BE2C (cell line): Measurements from ENCODE around the gene TMOD2.
A peak's percentile ranks its signal among the peaks of the same experiment; 100 is the strongest.

Experiments
- DNase-seq: peaks from one replicate; pipeline ENCODE4 v3.0.0-alpha.2; 2020
- H3K27me3 ChIP-seq: fragments of 250-450 bp; sonication (Bioruptor Pico); 2 replicates; pipeline ENCODE4 v1.5.1; 2020; ENCODE audit warnings: mild to moderate bottlenecking
- H3K36me3 ChIP-seq: fragments of 250-450 bp; sonication (Bioruptor Pico); 2 replicates; pipeline ENCODE4 v1.5.1; 2020; ENCODE audit warnings: mild to moderate bottlenecking
- H3K4me1 ChIP-seq: fragments of 250-450 bp; sonication (Bioruptor Pico); 2 replicates; pipeline ENCODE4 v1.5.1; 2020
- H3K4me3 ChIP-seq: 2 replicates; pipeline ENCODE4 v1.5.1; 2011; ENCODE audit warnings: low read depth, low read length
- H3K9me3 ChIP-seq: fragments of 250-450 bp; sonication (Bioruptor Pico); 2 replicates; pipeline ENCODE4 v1.5.1; 2020
- TF ChIP-seq, protein P1 (sequence below): IDR thresholded peaks from 2 replicates; pipeline ENCODE4 v1.5.1; 2012; ENCODE audit warnings: mild to moderate bottlenecking, low read depth, low read length

TMOD2 gene

DNA sequence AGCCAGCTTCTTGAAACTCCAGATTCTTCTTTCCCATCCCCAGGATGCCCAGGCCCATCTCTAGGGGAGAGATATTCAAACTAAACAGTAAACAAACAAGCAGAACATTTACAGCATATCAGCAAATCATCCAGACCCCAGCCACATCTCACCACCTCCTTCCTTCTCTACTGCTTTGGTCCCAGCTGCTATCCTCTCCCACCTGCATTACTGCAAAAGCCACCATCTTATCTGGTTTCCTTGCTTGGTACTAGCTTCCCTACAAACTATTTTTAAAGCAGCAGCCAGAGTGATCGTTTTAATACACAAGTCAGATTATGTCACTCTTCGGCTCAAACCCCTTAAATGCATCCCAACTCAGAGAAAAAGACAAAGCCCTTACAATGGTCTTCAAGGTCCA, 18.8 kb upstream of the TMOD2 start:
- Histone ChIP-seq H3K36me3 (peaks cover 14% of the 10 kb centered on the region), H3K9me3 (no peaks in the 10 kb centered on the region), H3K4me3 (no peak overlapping the region), H3K4me1 (peaks cover 35% of the 10 kb centered on the region), H3K27me3 (no peaks in the 10 kb centered on the region)
- TF ChIP-seq, protein P1, sequence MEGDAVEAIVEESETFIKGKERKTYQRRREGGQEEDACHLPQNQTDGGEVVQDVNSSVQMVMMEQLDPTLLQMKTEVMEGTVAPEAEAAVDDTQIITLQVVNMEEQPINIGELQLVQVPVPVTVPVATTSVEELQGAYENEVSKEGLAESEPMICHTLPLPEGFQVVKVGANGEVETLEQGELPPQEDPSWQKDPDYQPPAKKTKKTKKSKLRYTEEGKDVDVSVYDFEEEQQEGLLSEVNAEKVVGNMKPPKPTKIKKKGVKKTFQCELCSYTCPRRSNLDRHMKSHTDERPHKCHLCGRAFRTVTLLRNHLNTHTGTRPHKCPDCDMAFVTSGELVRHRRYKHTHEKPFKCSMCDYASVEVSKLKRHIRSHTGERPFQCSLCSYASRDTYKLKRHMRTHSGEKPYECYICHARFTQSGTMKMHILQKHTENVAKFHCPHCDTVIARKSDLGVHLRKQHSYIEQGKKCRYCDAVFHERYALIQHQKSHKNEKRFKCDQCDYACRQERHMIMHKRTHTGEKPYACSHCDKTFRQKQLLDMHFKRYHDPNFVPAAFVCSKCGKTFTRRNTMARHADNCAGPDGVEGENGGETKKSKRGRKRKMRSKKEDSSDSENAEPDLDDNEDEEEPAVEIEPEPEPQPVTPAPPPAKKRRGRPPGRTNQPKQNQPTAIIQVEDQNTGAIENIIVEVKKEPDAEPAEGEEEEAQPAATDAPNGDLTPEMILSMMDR = no peak
- no peak for DNase-seq

DNA sequence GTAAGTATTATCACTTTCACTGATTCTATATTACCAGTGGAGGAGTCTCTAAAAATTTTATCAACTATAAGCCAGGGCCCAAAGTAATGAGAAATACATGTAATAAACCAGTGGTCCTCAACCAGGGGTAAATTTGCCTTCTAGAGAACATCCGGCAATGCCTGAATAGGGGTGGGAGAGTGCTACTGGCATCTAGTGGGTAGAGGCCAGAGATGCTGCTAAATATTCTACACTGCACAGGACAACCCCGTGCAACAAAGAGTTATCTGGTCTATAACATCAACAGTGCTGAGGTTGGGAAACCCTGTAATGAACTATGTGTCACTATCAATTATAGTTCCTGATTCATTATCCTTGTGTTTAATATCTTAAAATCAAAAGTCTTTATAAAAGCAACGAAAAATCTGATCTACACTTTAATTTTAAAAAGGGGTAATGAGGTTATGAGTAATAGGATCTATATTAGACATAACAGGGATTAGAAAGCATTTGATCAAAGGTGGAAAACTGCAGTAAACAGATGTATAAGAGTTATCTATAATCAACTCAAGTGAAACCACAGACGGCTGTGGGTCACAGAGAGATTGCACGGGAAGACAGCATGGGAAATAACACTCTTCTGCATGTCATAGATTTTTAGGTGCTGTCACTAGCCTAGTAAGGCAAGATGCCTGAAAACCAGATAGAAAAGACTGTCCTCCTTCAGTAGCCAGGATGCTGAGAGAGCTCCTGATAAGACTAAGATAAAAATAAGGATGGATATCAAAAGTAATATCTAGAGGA, 16.0 kb upstream of the TMOD2 start:
- H3K4me3 ChIP-seq = peak overlapping the region; percentile 80
- H3K4me1 ChIP-seq = peaks cover 29% of the 10 kb centered on the region
- peaks cover 9% of the 10 kb centered on the region for H3K36me3 ChIP-seq
- H3K9me3 ChIP-seq = no peaks in the 10 kb centered on the region
- no peaks in the 10 kb centered on the region for H3K27me3 ChIP-seq
- TF ChIP-seq, protein P1 = peak; percentile 73
- peak; percentile 55 for DNase-seq

DNA sequence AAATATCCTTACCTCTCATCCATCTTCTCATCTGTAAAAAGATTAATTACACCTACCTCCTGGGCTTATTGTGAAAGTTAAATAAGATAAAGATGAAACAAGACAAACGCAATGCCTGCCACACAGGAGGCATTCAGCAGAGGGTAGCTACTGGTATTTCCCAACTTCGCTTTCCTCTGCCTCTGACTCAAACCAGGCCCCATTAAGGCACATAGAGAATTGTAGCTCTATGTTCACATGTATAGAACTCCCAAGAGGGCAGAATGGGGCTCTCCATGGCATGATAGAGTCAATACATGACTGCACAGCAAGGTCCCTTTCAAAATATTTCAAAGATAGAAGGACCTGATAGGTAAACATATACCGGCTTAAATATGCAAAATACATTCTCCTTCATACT, 15.3 kb upstream of the TMOD2 start:
- no peaks in the 10 kb centered on the region for H3K9me3 ChIP-seq
- H3K36me3 ChIP-seq = peaks cover 5% of the 10 kb centered on the region
- peak overlapping the region; percentile 80 for H3K4me3 ChIP-seq
- H3K27me3 ChIP-seq = no peaks in the 10 kb centered on the region
- DNase-seq = peak; percentile 39
- peaks cover 25% of the 10 kb centered on the region for H3K4me1 ChIP-seq
- TF ChIP-seq, protein P1 = no peak

DNA sequence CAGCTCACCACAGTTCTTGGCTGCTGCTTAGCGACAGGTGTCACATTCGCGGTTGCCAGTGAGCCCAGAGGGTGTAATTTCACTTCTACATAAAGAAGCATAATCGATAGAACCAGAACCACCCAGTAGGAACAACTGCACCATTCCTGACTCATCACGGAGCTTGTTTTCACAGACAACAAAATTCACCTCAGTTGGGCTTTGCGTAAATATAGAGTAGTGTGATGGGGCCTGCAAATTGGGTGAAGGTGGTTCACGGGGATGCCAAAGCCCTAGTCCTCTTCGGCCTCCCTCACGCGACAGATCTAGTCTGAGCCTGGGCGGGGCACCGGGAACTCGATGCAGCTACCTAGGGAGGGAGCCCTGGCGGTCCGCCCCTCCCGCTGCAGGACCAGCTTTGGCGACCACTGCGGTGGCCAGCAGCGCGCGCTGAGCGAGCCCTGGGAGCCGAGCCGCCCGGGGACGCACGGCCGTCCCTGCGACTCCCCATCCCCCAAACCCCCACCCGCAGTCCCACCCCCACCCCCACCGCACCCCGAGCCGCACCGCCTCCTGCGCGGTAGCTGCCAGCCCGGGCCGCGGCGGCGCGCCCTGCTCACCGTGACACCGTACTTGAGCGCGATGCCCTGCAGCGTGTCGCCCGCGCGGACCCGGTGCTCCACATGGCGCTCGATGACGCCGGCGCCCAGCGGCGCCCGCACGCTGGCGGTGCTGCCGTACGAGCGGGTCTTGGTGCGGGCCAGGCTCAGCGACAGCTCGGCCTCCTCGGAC, 14.5 kb upstream of the TMOD2 start:
- Histone ChIP-seq H3K9me3 (no peaks in the 10 kb centered on the region), H3K4me1 (peaks cover 21% of the 10 kb centered on the region), H3K4me3 (peak overlapping the region; percentile 80), H3K36me3 (peaks cover 5% of the 10 kb centered on the region), H3K27me3 (no peaks in the 10 kb centered on the region)
- DNase-seq = peak; percentile 75
- TF ChIP-seq, protein P1 = no peak

DNA sequence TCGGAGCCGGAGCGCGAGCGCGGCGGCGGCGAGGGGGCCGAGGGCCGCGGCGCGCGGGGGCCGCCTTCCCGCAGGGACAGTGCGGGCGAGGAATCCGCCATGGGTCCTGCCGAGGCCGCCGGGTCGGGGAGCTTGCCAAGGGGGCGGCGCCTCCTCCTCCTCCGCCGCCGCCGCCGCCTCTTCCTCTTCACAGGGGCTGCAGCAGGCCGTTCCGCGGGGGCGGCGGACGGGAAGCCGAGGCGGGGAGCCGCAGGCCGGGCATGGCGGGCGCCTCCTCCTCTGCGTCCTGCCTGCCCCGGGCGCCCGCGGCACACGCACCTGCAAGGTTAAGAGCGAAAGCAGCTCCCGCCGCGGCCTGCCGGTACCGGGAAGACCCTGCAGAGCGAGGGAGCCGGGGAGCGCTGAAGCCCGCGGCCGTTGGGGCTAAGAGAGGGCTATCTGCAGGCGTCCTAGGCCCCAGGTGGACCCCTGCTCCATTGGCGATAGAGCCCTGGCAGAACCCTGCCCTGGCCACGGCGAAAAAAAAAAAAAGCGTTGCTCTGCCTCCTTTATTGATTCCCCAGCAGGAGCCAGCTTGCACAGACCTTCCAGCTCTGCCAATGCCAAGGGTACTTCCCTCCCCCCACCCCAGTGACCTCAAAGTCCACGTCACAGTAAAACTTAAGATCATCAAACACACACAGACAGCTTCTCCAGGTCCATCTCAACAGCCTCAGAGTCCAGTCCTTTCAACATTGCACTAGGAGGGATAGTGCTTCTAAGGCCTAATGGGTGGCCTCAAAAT, 13.7 kb upstream of the TMOD2 start, which contains the start of gene LYSMD2:
Gene LYSMD2 (minus strand): TSS at position 134 of the 784 bp plus-strand sequence. CDS start 33 bp downstream, at position 101.
- TF ChIP-seq, protein P1 = no peak
- H3K4me1 ChIP-seq = peaks cover 17% of the 10 kb centered on the region
- DNase-seq = peak; percentile 82
- peaks cover 5% of the 10 kb centered on the region for H3K36me3 ChIP-seq
- H3K27me3 ChIP-seq = no peaks in the 10 kb centered on the region
- H3K9me3 ChIP-seq = no peaks in the 10 kb centered on the region
- H3K4me3 ChIP-seq = peak within 1 kb of the TSS; percentile 80
